Vagina (tissue), 2 donors: ENCODE measurements around the gene RABGGTA. TPM values are rescaled to one million over a fixed set of nuclear protein-coding genes. Genes with fewer than 3 reads are reported as not detected.

Experiments
- DNase-seq, 2 donors: peaks; one replicate each; pipeline ENCODE4 v3.0.0-alpha.2; 2017; ENCODE audit errors: extremely low spot score in 2 of 2
- H3K27ac ChIP-seq: fragments of 200-600 bp; sonication (generic); one replicate; pipeline ENCODE4 v1.5.1; 2019
- H3K27me3 ChIP-seq: fragments of 200-600 bp; sonication (generic); one replicate; pipeline ENCODE4 v1.5.1; 2019
- H3K36me3 ChIP-seq, 2 donors: fragments of 200-600 bp; sonication (generic); one replicate each; pipeline ENCODE4 v1.5.1; 2017 to 2019
- H3K4me1 ChIP-seq: fragments of 200-600 bp; sonication (generic); one replicate; pipeline ENCODE4 v1.5.1; 2019
- H3K4me3 ChIP-seq, 2 donors: fragments of 200-600 bp; sonication (generic); 1 replicate in 1 of 2; 2 replicates in 1 of 2; pipeline ENCODE4 v1.5.1; 2016 to 2019
- H3K9me3 ChIP-seq: fragments of 200-600 bp; sonication (generic); one replicate; pipeline ENCODE4 v1.5.1; 2019
- CTCF ChIP-seq, 3 experiments: fragments of 450-650 bp in 2 of 3; fragments of 200-600 bp in 1 of 3; sonication (generic) in 1 of 3; IDR thresholded peaks; one replicate each; pipeline ENCODE4 v1.5.1; 2017 to 2019; ENCODE audit warnings: antibody characterized with exemption in 3 of 3, mild to moderate bottlenecking in 2 of 3, moderate library complexity in 2 of 3
- POLR2A ChIP-seq, 2 donors: fragments of 450-650 bp; IDR thresholded peaks; one replicate each; pipeline ENCODE4 v1.6.1; 2017; ENCODE audit warnings: antibody characterized with exemption in 2 of 2, mild to moderate bottlenecking in 2 of 2, moderate library complexity in 2 of 2
- POLR2AphosphoS5 ChIP-seq, 2 donors: sonication (generic); formaldehyde crosslinking; IDR thresholded peaks; one replicate each; pipeline ENCODE4 v1.9.0; 2017; ENCODE audit warnings: antibody characterized with exemption in 2 of 2, mild to moderate bottlenecking in 2 of 2, low read depth in 1 of 2; ENCODE audit not compliant: insufficient read depth in 1 of 2
- intact Hi-C: fragments of 100-400 bp; cut with DNase I; formaldehyde crosslinking; loops from one replicate; pipeline ENCODE4 v1.15.1; 2023
- total RNA-seq: library from RNA; depleted of rRNA; stranded (reverse); fragments of >200 nt; gene quantifications from one replicate; pipeline ENCODE4 v1.2.3, GENCODE V29; 2016

The RABGGTA gene
- total RNA-seq, 1 donor from 2014 or later, result 43.5 TPM

- H3K4me3 ChIP-seq, result no peak overlapping the region
- no peak overlapping the region for H3K27ac ChIP-seq
- no peak for TF ChIP-seq POLR2A (IDR thresholded peaks at IDR 0.05)
- TF ChIP-seq POLR2AphosphoS5 (IDR thresholded peaks at IDR 0.05; ENCODE audit: insufficient read depth in 1 of 2, low read depth in 1 of 2), result no peak
- TF ChIP-seq CTCF (IDR thresholded peaks at IDR 0.05), result no peak
- intact Hi-C loops, result no loop called here
- no peaks in the 10 kb centered on the region for H3K9me3 ChIP-seq
- H3K36me3 ChIP-seq, result peaks cover 0 to 43% of the 10 kb centered on the region in 2 donors
- H3K4me1 ChIP-seq, result peaks cover 22% of the 10 kb centered on the region
- H3K27me3 ChIP-seq, result no peaks in the 10 kb centered on the region
- no peak for DNase-seq
These were observed 22.1 kb upstream of the RABGGTA start for GRCh38 chr14:24293525-24293924.

- Histone ChIP-seq H3K36me3 (peaks cover 0 to 43% of the 10 kb centered on the region in 2 donors), H3K9me3 (no peaks in the 10 kb centered on the region)
- intact Hi-C loops, result no loop called here
These were observed 20.9 kb upstream of the RABGGTA start for GRCh38 chr14:24292118-24292807.

GRCh38 chr14:24291446-24292117 is 20.2 kb upstream of the RABGGTA start:
- Histone ChIP-seq H3K4me1 (peaks cover 2% of the 10 kb centered on the region), H3K4me3 (no peak overlapping the region), H3K9me3 (no peaks in the 10 kb centered on the region), H3K27me3 (no peaks in the 10 kb centered on the region), H3K36me3 (peaks cover 0 to 43% of the 10 kb centered on the region in 2 donors), H3K27ac (no peak overlapping the region)
- DNase-seq, result no peak
- intact Hi-C loops, result no loop called here
- no peak for TF ChIP-seq POLR2A (IDR thresholded peaks at IDR 0.05)
- no peak for TF ChIP-seq CTCF (IDR thresholded peaks at IDR 0.05)
- no peak for TF ChIP-seq POLR2AphosphoS5 (IDR thresholded peaks at IDR 0.05; ENCODE audit: insufficient read depth in 1 of 2, low read depth in 1 of 2)

More at GRCh38 chr14:24292118-24292807, 20.9 kb upstream of the RABGGTA start:
- H3K27ac ChIP-seq, result no peak overlapping the region
- peaks cover 9% of the 10 kb centered on the region for H3K4me1 ChIP-seq
- no peaks in the 10 kb centered on the region for H3K27me3 ChIP-seq
- no peak overlapping the region for H3K4me3 ChIP-seq
- TF ChIP-seq CTCF (IDR thresholded peaks at IDR 0.05) (no peak), POLR2AphosphoS5 (IDR thresholded peaks at IDR 0.05; ENCODE audit: insufficient read depth in 1 of 2, low read depth in 1 of 2) (no peak), POLR2A (IDR thresholded peaks at IDR 0.05) (no peak)
- DNase-seq, result no peak

GRCh38 chr14:24290746-24291145 is 19.3 kb upstream of the RABGGTA start:
- no peak for TF ChIP-seq POLR2AphosphoS5 (IDR thresholded peaks at IDR 0.05; ENCODE audit: insufficient read depth in 1 of 2, low read depth in 1 of 2)
- TF ChIP-seq POLR2A (IDR thresholded peaks at IDR 0.05), result no peak
- TF ChIP-seq CTCF (IDR thresholded peaks at IDR 0.05), result no peak
- H3K4me1 ChIP-seq, result peaks cover 4% of the 10 kb centered on the region
- H3K36me3 ChIP-seq, result peaks cover 0 to 39% of the 10 kb centered on the region in 2 donors
- no peaks in the 10 kb centered on the region for H3K9me3 ChIP-seq
- no peaks in the 10 kb centered on the region for H3K27me3 ChIP-seq
- H3K4me3 ChIP-seq, result no peak overlapping the region
- DNase-seq, result no peak
- intact Hi-C loops, result no loop called here
- no peak overlapping the region for H3K27ac ChIP-seq
